Astrocyte of the hippocampus (primary cell): Measurements from ENCODE around the gene IP6K3.

ENCODE experiments used
- DNase-seq: peaks from one replicate; pipeline ENCODE4 v3.0.0; 2011; ENCODE audit warnings: low read depth, low spot score

The IP6K3 gene

DNA sequence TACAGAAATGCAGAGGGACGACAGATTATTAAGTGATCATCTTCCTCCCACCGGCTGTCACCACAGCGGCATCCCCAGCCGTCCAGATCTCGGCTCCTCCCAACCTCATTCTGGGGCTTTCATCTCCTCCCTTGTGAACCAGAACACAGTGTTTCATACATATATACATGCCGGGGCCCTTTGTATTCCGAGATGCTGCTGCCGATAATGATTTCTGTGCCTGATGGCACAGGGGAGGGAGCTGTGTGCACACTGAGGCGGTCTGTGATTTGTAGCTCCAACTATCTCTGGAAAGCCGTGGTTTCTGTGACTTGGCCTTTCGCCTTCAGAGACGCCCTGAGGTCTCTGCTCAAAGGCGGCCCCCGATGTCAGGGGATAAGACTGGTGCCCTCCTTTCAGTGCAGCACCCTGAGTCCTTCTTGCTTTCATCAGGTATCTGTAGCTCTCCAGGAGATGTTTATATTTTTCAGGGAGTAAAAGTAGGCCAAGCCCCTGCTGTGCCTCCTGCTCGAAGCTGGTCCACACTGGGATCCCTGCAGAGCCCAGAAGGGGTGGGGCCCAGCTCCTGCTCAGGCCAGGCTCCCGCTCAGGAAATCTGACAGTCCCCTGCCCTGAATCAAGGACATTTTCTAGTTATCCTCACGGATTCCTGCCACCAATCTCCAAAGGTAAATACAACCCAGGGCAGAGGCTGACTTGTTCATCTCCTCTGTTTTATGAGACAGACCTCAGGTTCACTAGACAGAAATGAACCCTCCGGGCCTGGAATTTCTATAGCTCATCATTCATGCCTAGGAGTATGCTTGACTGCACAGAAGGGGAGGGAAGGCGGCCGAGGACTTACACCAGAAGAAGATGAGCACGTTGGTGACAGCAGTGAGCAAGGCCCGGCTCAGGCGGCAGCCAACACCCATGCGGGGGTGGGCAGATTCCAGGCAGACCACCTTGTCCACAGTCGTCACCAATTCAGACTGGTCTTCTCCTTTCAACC lies 31.0 kb upstream of the IP6K3 start:
- DNase-seq: no peak

DNA sequence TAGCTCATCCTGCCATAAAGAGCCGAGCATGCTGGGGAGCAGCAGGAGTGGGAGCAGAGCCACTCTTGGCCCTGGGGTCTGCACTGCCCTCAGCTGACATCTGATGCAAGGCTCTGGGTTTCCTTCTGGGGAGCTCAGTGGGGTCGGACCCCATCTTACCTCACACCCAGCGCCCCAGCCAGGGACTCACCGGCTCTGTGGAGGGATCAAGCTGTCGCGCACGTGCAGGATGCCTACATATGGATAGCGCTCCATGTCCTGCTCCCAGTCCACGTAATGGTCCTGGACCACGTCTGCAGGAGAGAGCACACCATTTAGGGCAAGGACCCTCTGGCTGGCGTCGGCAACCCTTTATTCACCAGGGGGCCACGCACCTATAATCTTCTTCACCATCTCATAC lies 30.1 kb upstream of the IP6K3 start:
- DNase-seq: no peak

DNA sequence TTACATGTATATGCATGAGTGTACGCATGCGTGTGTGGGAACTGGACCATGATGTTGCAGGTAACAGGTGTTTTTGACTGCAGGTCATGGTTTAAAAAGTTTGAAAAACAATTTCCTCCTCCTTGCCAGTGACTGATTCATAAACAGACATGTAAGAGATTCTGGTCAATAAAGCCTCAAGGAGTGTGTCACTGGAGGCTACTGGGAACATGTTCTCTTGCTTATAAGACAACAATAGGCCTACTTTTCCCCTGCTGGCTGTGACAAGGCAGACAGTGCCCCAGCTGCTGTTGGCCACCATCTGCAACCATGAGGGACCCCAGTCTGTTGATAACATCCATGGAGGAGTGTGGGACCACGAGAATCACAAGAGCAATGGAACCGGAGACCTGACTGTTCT lies 29.5 kb upstream of the IP6K3 start:
- DNase-seq: no peak

DNA sequence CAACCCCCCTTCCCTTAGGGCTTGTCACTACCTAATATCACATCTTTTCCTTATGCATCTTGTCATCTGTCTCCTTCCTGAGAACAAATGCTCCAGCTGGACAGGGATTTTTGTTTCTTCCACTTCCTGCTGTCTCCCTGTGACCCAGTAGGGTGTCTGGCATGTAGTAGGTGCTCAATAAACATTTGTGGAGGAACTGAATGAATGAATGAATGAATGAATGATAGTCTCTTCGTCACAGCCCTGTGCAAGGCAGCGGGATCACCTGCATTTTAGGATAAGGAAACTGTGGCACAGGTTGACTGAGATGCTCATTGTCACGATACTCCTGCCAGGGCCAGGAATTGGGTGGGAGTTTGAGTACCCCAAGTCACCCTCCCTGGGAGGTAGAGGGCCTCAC lies 28.1 kb upstream of the IP6K3 start:
- DNase-seq: no peak

DNA sequence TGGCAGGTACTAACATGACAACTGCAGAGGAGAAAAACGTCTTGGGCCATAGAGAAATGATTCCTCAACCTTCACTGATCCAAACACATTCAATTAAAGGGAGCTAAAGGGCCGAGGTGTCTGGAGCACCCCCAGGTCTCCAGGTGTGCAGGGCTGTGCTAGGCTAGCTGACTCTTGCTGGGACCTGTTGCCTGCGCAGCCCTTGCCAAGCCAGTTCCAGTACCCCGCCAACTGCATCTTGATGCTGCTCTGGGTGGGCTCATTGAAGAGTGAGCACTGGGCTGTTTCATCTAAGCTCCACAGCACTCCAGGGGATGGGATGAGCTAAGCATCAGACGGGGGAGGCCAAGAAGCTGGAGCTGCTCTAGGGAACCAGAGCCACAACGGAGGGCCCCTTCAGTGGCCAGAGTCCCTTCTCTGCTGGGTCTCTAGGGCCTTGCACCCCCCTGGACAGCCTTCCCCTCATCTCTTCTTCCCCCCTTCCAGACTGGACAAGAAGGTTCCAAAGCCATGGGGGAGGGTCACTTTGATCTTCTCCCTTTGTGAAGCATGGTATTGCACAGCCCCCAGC lies 26.3 kb upstream of the IP6K3 start:
- no peak for DNase-seq

DNA sequence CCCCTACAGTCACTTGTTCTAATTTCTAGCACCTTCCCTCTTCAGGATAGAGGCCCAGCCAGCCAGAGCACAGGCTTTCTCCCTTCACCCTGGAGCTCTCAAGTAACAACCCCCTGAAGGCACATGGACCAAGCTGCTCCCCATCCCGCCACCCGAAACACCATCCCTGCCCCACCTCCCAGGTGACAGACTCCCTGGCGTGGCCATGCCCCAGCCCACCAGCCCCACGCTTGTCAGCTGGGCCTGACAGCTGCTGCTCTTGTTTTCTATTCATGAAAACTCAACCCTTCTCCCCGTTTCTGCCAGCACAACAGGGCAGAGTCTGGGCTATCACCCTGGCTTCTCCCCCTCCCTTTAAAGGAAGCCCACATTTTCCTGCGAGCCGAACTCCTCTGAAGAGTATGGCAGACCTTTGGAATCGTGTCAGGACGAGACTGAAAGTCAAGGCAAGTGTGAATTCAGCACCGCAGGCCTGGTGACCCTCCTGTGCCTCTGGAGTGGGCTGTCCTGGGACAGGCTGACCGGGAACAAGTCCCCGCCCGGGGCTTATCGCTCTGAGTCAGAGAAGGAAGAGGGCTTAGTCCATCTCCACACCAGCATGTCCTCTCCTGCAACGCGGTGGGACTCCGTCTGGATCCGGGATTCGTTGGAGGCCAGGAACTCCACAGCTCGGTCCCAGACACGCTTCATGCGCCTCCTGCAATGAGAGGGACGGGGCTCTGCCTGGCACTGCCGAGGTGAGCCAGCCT lies 25.6 kb upstream of the IP6K3 start:
- no peak for DNase-seq

DNA sequence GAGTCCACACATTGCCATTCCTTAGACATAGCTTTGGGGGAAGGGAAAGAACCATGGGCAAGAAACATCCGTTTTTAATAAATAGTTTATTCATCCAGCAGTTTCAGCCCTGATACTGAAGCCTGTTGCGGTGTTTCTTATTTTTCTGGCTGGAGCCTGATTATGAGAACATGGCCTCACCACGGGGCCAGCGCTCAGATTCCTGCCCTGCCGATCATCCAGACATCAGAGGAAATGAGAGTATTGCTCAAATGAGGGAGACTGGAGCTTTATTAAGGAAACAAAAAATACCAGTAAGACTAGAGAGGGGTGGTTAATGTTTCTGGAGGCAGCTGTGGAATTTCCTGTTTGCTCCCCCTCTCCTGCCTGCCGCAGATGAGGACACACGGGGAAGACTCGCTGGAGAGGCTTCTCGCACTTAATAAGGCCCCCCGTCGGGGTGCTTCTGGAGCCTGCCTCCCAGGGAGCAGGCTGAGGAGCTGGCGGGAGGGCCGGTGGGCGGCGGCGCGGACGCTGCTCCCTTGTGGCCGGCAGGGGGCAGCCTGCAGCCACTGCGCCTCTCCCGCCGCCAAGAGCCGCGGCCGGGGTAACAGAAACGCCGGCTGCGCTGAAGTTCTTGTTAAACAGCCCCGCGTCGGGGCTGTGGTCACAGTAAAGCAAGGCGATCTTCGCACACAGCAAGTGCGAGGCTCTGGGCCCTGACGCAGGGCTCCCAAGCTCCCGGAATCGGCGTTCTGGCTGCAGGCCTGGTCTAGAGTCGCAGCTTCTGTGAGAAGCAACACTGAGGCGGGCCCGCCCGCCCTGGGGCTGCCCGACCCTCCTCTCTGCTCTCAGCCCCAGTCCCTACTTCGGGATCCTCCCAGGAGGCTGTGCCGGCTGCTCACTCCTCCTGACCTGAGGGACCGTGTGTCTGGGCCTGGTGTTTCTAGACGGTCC lies 24.7 kb upstream of the IP6K3 start:
- DNase-seq: peak; percentile 96

DNA sequence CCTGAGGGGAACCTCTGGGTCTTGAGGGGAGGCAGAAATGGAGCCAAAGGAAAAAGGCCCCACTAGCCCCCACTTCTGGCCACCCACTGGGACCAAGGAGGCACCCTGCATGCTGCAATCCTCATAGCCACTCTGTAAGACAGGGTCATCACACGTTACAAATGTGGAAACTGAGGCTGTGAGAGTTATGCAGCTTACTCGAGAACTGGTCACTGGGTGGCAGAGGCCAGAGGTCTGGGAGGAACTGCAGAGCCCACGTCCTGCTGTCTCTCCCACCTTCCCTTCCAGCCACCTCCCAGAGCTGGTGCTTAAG lies 24.1 kb upstream of the IP6K3 start:
- no peak for DNase-seq

DNA sequence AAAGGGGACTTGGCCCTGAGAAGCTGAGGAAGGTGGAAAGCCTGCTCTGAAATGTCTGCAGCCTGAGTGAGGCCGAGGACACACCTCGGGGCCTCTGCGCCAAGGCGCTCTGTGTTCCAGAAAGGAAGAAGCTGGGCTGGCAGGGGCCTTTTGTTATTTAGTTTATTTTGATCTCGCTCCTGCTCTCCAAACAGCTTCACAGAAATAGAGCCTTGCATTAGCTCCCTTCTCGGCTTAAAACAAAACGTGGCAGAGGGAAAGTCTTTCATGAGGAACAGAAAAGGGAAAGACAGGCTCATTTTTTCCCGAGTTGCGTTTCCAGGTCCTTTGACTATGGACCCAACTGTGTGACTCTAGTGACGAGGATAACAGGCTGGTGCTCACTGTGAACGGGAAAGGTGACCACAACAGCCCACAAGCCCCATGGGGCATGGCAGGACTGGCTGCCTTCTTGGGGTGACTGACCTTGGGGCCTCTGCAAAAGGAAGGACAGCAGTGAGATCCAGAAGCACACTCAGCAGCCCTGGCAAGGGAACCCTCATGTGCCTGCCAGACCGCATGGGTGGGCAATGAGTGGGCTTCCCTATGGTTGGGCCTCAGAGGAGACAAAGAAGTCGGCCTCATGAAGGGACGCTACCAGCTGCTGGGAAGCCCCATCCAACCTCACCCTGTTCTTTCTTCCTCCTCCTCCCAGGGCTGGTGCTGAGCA lies 23.6 kb upstream of the IP6K3 start:
- DNase-seq: no peak

DNA sequence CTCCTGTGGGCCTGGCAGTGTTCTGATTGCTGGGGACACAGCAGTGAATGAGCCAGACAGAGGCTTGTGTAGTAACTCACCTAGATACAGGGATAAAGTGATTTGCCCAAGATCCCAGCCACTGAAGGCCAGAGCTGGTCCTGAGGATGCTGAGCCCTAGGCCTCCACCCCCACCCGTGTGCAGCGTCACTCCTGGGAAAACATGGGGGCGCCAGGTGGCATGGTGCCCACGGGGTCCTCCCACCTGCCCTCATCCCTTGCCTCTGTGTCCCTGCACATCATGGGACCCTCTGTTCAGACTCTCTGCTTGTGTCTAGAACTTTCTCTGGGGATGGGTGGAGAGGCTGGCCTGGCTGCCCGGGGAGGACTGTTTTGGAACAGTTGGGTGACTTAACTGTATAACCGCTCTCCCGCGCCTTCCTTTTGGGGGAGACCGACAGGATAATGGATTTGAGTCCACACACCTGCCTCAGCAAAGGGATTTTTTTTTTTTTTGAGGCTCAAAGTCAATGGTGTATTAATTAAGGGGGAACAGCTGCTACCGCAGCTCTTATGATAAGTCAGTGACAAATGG lies 22.6 kb upstream of the IP6K3 start:
- DNase-seq: no peak

DNA sequence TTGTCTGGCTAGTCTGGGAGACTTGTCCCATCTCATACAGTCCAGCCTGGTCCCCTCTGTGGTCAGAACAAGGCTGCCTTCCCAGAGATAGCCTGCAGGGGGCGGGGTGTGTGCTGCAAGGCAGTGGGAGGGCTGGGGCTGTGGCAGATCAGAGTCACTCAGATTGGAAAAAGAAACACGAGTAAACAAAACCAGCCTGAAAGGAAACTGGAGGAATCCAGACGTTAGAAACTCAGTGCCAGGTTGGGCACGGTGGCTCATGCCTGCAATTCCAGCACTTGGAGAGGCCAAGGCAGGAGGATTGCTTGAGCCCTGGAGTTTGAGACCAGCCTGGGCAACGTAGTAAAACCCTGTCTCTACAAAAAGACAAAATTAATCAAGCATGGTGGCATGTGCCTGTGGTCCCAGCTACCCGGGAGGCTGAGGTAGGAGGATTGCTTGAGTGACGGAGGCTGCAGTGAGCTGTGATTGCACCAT lies 22.0 kb upstream of the IP6K3 start:
- DNase-seq: peak; percentile 88

DNA sequence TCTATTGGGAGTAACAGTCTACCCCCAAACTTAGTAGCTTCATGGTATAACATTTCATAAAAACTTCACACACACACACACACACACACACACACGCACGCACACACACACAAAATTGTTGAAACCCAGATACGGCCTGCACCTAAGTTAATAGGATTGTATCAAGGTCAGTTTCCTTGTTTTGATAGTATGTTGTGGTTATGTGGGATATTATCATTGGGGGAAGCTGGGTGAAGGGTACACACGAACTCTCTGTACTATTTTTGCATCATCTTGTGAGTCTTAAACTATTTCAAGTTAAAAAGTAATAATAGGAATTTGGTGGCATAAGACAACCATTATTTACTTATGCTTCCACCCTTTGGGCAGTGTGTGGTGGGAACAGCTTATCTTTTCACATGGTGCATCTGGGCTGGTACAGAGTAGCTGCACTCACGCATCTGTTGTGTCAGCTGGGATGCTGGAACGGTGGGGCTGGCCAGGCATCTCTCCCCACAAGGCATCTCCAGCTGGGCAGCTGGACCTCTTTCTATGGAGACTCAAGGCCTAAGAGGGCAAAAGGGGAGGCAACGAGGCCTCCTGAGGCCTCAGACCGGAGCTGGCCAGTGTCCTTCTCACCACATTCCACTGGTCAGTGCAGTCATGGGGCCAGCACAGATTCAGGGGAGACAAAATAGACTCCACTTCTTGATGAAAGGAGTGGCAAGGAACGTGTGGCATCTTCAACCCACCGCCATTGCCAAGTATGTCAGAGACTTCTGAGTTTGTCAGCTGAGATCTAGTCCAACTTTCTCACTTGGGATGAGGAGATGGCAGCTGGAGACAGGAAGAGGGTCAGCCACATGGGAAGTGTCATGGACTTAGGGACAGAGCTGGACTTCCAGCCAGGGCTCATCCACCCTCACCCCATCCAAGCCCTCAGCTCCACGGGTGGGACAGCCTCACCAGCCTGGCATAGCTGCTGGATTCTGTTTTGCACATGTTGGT lies 20.5 kb upstream of the IP6K3 start:
- no peak for DNase-seq

DNA sequence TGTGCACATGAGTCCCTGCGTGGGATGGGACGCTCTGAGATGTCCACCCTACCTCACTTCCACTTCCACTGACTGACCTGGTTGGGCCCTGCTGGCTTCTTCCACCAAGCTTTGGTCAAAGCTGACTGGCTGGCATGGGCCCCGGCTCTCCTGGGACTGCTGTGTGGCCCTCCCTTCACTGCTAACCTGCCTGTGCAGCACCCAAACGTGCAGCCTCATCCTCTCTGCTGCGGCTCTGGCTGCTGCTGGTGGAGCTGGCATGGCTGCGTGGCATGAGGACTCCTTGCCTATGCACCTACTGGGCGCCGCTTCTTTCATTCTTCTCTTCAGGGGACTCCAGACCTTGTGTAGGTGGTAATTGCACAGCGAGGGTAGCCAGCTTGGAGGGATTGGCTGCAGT lies 18.7 kb upstream of the IP6K3 start:
- no peak for DNase-seq

DNA sequence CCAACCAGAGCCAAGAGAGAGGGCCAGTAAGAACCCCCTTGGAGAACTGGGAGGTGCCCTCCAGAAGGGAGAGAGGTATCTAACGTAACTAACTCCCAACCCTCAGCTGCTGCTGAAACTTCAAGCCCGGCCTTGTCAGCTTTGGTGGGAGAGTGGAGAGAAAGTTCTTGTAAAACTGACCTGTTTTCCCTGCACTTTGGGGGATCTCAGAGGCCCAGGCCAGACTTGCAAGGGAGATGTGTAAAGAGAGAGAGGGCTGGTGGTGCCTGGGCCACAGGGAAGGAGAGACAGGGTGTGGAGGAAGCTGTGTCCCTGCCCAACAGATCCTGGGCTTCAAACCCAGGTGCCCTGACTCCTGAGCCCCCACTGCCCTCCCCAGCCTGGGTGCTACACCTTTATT lies 17.3 kb upstream of the IP6K3 start:
- DNase-seq: no peak

DNA sequence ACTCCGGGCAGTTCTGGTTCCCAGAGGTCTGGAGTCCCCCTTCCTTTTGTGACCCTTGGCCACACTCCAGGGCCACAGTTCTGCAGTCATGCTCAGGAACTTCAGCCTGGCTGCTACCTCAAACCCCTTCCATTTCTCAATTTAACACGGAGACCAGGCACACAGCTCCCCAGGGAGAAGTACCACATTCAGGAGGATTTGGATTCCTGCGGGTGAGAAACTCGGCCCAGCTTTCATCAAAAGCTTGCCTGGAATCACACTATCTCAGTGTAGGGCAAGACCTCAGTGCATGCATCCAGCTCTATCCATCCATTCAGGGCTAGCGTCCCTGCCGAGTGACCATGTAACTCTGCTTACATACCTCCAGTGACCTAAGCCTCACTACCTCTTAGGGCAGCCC lies 16.8 kb upstream of the IP6K3 start:
- no peak for DNase-seq

DNA sequence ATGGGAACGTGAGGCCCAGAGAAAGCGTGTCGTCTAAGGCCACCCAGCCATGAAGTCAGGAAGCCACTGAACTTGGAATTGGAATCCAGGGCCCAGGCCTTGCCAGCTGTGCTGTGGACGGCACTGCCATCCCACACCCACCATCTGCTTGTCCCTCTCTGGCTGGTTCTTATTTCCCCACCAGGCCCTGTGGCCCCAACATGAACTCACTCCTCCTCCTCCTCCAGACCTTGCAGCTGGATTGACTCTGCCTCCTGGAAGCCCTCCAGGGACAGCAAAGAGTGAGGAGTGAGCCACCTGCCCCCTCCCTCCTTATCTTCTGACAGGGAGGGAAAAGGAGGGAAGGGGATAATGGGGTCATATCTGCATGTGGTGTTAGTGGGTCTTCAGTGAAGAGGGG lies 16.0 kb upstream of the IP6K3 start:
- DNase-seq: no peak

DNA sequence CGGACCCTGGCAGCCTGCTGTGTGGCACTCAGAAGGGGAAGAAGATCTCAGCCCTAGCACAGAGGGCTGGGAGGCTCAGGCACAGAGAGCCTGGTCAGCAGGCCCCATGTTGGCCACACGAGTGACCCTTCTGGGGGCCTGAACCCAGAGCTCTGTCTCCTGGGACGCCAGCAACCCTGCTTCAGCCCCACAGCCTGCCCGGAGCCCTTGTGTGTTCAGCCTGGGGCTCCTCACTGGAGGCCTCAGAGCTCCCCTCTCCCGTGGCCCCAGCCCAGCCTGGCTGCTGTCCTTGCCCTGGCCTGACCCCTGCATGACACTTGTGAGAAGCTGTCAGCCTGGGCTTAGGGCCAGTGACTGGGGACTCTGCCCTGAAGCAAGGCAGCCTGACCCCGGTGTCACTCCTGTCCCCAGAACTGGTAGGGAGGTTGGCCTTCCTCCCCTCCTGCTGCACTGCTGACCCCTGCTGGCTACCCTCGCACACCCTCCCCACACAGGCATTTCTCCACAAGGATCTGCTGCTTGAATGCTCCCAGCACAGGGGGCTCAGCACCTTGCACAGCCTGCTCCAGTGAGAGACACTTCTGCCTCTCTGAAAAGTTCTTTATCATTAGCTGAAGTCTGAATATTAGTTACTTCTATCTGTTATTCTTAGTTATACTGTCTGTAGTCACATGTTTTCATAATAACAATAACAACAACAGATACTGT lies 15.4 kb upstream of the IP6K3 start:
- DNase-seq: no peak

DNA sequence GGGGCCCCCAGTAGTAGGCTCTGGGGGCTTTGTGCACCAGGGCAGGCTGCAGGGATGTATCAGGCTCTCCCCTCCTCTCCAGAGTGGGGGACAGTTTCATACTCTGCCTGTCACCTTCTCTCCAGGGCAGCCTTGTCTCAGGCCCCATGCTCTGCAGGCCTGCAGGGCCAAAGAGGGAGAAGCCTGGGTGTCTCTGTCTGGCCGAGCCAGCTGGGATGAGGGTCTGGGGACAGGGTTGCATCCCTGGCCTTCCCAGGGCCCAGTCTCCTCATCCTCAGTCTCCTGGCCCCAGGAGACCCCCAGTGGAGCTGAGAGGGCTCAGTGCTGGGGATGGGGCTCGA lies 14.8 kb upstream of the IP6K3 start:
- no peak for DNase-seq
